PC-3 (cell line): ENCODE measurements around the gene SPACDR. TPM values are rescaled to one million over a fixed set of nuclear protein-coding genes. Genes with fewer than 3 reads are reported as not detected.

ENCODE experiments used
- ATAC-seq: fragments of 200-7000 bp; cut with Tn5 transposase; 2 replicates; pipeline ENCODE4 v1.9.1; 2020; ENCODE audit warnings: mild to moderate bottlenecking, moderate library complexity
- BruUV-seq: library from RNA; stranded (reverse); fragments of 400-500 nt; replicated peaks from 2 replicates; lab custom pipeline; 2021; lab: Mats Ljungman, UMichigan
- CTCF ChIA-PET: fragments of 300-600 bp; sonication (Branson Sonifier 250); formaldehyde crosslinking; loops from one replicate; lab custom pipeline; 2022; ENCODE audit warnings: antibody characterized with exemption; lab: Charles Lee
- POLR2A ChIA-PET: fragments of 300-600 bp; sonication (Branson Sonifier 250); formaldehyde crosslinking; loops from one replicate; lab custom pipeline; 2022; ENCODE audit warnings: antibody characterized with exemption; ENCODE audit not compliant: unreplicated experiment; lab: Charles Lee
- DNase-seq: peaks from one replicate; pipeline ENCODE4 v3.0.0-alpha.2; 2015
- H2AFZ ChIP-seq: fragments of 300-600 bp; sonication (generic); 2 replicates; pipeline ENCODE4 v1.6.0; 2016; ENCODE audit warnings: antibody characterized with exemption, low read length
- H3F3A ChIP-seq: fragments of 300-600 bp; sonication (generic); one replicate; pipeline ENCODE4 v1.6.0; 2017; ENCODE audit warnings: antibody characterized with exemption, low read length, control low read depth, mild to moderate bottlenecking; ENCODE audit not compliant: unreplicated experiment
- H3K27ac ChIP-seq: fragments of 300-600 bp; sonication (generic); 2 replicates; pipeline ENCODE4 v1.5.1; 2016; ENCODE audit warnings: mild to moderate bottlenecking, low read length
- H3K27me3 ChIP-seq: fragments of 300-600 bp; sonication (generic); 2 replicates; pipeline ENCODE4 v1.6.1; 2016; ENCODE audit warnings: low read length, mixed read lengths
- H3K36me3 ChIP-seq: fragments of 300-600 bp; sonication (generic); 2 replicates; pipeline ENCODE4 v1.6.1; 2016; ENCODE audit warnings: low read depth, mixed run types, low read length, mixed read lengths
- H3K4me1 ChIP-seq: fragments of 300-600 bp; sonication (generic); 2 replicates; pipeline ENCODE4 v1.5.1; 2016; ENCODE audit warnings: low read length; ENCODE audit not compliant: insufficient read depth
- H3K4me2 ChIP-seq: fragments of 300-600 bp; sonication (generic); 2 replicates; pipeline ENCODE4 v1.6.0; 2016; ENCODE audit warnings: low read length
- H3K4me3 ChIP-seq: fragments of 300-600 bp; sonication (generic); 2 replicates; pipeline ENCODE4 v1.5.1; 2016; ENCODE audit warnings: mild to moderate bottlenecking, low read length, mixed read lengths
- H3K79me2 ChIP-seq: fragments of 300-600 bp; sonication (generic); 2 replicates; pipeline ENCODE4 v1.6.1; 2017; ENCODE audit warnings: low read length, mixed read lengths
- H3K9ac ChIP-seq: fragments of 300-600 bp; sonication (generic); 2 replicates; pipeline ENCODE4 v1.6.0; 2016; ENCODE audit warnings: mild to moderate bottlenecking, low read length
- H3K9me2 ChIP-seq: fragments of 300-600 bp; sonication (generic); replicated peaks from 2 replicates; pipeline ENCODE4 v1.6.1; 2016; ENCODE audit warnings: mixed run types, low read length, mixed read lengths
- H3K9me3 ChIP-seq: fragments of 300-600 bp; sonication (generic); 2 replicates; pipeline ENCODE4 v1.6.1; 2016; ENCODE audit warnings: low read length, mixed read lengths
- H4K20me1 ChIP-seq: fragments of 300-600 bp; sonication (generic); 2 replicates; pipeline ENCODE4 v1.6.1; 2016; ENCODE audit warnings: low read length, mixed read lengths
- CTCF ChIP-seq: fragments of 300-600 bp; sonication (generic); conservative IDR thresholded peaks from 2 replicates; pipeline ENCODE4 v1.5.1; 2017; ENCODE audit warnings: antibody characterized with exemption, low read depth, mild to moderate bottlenecking, low read length
- EZH2 ChIP-seq: fragments of 300-600 bp; sonication (generic); IDR thresholded peaks from one replicate; pipeline ENCODE4 v1.6.1; 2017; ENCODE audit warnings: antibody characterized with exemption, mild to moderate bottlenecking, low read length; ENCODE audit not compliant: unreplicated experiment
- EZH2phosphoT487 ChIP-seq: fragments of 300-600 bp; sonication (generic); IDR thresholded peaks from 2 replicates; pipeline ENCODE4 v1.6.1; 2018; ENCODE audit warnings: mild to moderate bottlenecking, antibody characterized with exemption, low read length, borderline replicate concordance
- intact Hi-C: fragments of 100-400 bp; cut with micrococcal nuclease; formaldehyde crosslinking; loops from 2 replicates; pipeline ENCODE4 v1.9.0; 2023
- total RNA-seq: library from RNA; depleted of rRNA; stranded (reverse); fragments of >200 nt; gene quantifications from 2 replicates; pipeline ENCODE4 v1.2.3, GENCODE V29; 2014

Gene SPACDR
- total RNA-seq, 1 experiment from 2014 or later = 0.11 TPM

GRCh38 chr7:100475549-100475948 lies 11.5 kb upstream of the SPACDR start:
- H3K9me3 ChIP-seq = no peaks in the 10 kb centered on the region
- intact Hi-C loops = no loop called here
- TF ChIP-seq CTCF (no peak), EZH2 (no peak), EZH2phosphoT487 (no peak)
- no TSS peak for BruUV-seq
- H3K9ac ChIP-seq = no peak overlapping the region
- H3F3A ChIP-seq = no peaks in the 10 kb centered on the region
- no peaks in the 10 kb centered on the region for H3K36me3 ChIP-seq
- H3K4me3 ChIP-seq = no peak overlapping the region
- no peaks in the 10 kb centered on the region for H3K27me3 ChIP-seq
- no peak for ATAC-seq
- no peak overlapping the region for H3K4me2 ChIP-seq
- peaks cover 26% of the 10 kb centered on the region for H3K79me2 ChIP-seq
- ChIA-PET POLR2A (interaction anchor here (0.6 kb wide), 1 partner anchor 377 kb away, joined by 4 read pairs; the partner anchor contains the start of gene SLC12A9), CTCF (no interaction called here)
- peaks cover 5% of the 10 kb centered on the region; the same call in 1 of the 2 replicates for H3K4me1 ChIP-seq
- H3K27ac ChIP-seq = no peak overlapping the region
- no peaks in the 10 kb centered on the region for H3K9me2 ChIP-seq
- no peak for DNase-seq
- no peak overlapping the region for H2AFZ ChIP-seq
- H4K20me1 ChIP-seq = no peaks in the 10 kb centered on the region

GRCh38 chr7:100472854-100473499 lies 8.9 kb upstream of the SPACDR start:
- ATAC-seq (no peak), DNase-seq (no peak)
- H3K27ac ChIP-seq = no peak overlapping the region
- no peak overlapping the region for H3K4me3 ChIP-seq
- H3K4me1 ChIP-seq = peaks cover 5% of the 10 kb centered on the region; the same call in 1 of the 2 replicates
- no peaks in the 10 kb centered on the region for H3K36me3 ChIP-seq
- no peaks in the 10 kb centered on the region for H3K27me3 ChIP-seq
- ChIA-PET POLR2A (no interaction called here), CTCF (no interaction called here)
- H3K79me2 ChIP-seq = peaks cover 15% of the 10 kb centered on the region
- H3K9me2 ChIP-seq = no peaks in the 10 kb centered on the region
- no peak overlapping the region for H3K9ac ChIP-seq
- no peaks in the 10 kb centered on the region for H4K20me1 ChIP-seq
- H3K4me2 ChIP-seq = no peak overlapping the region
- BruUV-seq = no TSS peak
- H3K9me3 ChIP-seq = no peaks in the 10 kb centered on the region
- TF ChIP-seq EZH2phosphoT487 = no peak
- no peak for TF ChIP-seq EZH2
- no peak for TF ChIP-seq CTCF
- H3F3A ChIP-seq = no peaks in the 10 kb centered on the region
- no peak overlapping the region for H2AFZ ChIP-seq
- intact Hi-C loops = no loop called here

- H3K9ac ChIP-seq = no peak overlapping the region
- TF ChIP-seq CTCF = no peak
- TF ChIP-seq EZH2 = no peak
- no peak for TF ChIP-seq EZH2phosphoT487
- no peaks in the 10 kb centered on the region for H4K20me1 ChIP-seq
- ChIA-PET CTCF (no interaction called here), POLR2A (no interaction called here)
- ATAC-seq = no peak
- no peaks in the 10 kb centered on the region for H3K9me2 ChIP-seq
- H3K27me3 ChIP-seq = no peaks in the 10 kb centered on the region
- H2AFZ ChIP-seq = no peak overlapping the region
- no peaks in the 10 kb centered on the region for H3K9me3 ChIP-seq
- H3K36me3 ChIP-seq = no peaks in the 10 kb centered on the region
- no TSS peak for BruUV-seq
- no peak overlapping the region for H3K27ac ChIP-seq
- DNase-seq = no peak
- intact Hi-C loops = no loop called here
- H3F3A ChIP-seq = no peaks in the 10 kb centered on the region
- H3K4me1 ChIP-seq = peaks cover 3% of the 10 kb centered on the region; the same call in 1 of the 2 replicates
- H3K4me2 ChIP-seq = no peak overlapping the region
- no peak overlapping the region for H3K4me3 ChIP-seq
- H3K79me2 ChIP-seq = peaks cover 8% of the 10 kb centered on the region
Measured at GRCh38 chr7:100472121-100472851, 8.2 kb upstream of the SPACDR start.
